HG03139 (cell line): Measurements from ENCODE around the gene SLC4A9.

Source experiments
- ATAC-seq: cut with Tn5 transposase; IDR thresholded peaks from one replicate; pipeline ENCODE4 v1.9.1; 2021; ENCODE audit not compliant: unreplicated experiment

Gene SLC4A9

DNA sequence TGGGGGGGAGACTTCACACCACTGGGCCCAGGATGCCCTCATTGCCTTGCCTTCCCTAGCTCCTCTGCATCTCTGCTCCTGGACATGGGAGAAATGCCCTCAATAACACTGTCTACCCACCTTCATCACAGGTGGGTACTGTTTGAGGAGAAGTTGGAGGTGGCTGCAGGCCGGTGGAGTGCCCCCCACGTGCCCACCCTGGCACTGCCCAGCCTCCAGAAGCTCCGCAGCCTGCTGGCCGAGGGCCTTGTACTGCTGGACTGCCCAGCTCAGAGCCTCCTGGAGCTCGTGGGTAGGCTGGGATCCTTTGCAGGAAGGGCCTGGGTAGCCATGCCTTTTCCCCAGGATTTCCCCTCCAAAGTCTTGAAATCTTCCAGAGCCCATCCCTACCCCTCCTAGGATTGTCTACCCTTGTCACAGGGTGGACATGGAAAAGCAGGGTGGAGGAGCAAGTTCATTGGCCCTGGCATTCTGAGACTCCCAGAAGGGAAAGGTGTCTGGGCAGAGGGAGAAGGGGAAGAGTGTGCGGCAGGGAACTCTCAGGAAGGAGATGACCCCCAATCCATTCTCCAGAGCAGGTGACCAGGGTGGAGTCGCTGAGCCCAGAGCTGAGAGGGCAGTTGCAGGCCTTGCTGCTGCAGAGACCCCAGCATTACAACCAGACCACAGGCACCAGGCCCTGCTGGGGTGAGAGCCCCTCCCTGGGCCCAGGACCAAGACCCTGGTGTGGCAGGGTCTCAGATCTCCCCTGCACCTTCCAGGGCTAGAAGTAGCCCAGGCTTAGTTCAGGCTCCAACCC lies 886 bp downstream of the SLC4A9 start:
- no peak for ATAC-seq

DNA sequence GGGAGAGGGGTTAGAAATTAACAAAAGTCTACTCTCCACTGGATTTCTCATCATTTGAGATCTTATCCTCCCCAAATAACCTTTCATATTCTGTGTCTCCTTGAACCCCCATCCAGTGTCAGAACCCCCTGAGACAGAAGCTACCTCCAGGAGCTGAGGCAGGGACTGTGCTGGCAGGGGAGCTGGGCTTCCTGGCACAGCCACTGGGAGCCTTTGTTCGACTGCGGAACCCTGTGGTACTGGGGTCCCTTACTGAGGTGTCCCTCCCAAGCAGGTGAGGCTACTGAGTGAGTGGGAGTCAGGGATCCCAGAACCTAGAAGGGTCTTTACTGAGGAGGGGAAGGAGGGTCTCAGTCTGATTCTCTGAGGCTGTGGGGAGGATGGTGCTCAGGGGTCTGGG lies 1.9 kb downstream of the SLC4A9 start:
- no peak for ATAC-seq

DNA sequence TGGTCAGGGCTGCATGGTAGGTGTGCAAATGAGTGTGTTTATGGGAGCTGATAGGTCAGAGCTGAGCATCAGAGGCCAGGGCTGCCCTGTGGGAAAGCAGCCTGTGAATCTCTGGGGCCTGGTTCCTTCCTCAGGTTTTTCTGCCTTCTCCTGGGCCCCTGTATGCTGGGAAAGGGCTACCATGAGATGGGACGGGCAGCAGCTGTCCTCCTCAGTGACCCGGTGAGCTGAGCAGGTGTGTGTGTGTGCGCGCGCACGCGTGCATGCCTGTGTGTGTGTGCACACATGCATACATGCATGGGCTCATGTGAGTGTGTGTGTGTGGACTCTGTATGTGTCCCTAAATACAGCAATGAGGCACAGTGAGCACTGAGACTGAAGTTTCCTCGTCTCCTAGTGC lies 2.3 kb downstream of the SLC4A9 start:
- no peak for ATAC-seq

DNA sequence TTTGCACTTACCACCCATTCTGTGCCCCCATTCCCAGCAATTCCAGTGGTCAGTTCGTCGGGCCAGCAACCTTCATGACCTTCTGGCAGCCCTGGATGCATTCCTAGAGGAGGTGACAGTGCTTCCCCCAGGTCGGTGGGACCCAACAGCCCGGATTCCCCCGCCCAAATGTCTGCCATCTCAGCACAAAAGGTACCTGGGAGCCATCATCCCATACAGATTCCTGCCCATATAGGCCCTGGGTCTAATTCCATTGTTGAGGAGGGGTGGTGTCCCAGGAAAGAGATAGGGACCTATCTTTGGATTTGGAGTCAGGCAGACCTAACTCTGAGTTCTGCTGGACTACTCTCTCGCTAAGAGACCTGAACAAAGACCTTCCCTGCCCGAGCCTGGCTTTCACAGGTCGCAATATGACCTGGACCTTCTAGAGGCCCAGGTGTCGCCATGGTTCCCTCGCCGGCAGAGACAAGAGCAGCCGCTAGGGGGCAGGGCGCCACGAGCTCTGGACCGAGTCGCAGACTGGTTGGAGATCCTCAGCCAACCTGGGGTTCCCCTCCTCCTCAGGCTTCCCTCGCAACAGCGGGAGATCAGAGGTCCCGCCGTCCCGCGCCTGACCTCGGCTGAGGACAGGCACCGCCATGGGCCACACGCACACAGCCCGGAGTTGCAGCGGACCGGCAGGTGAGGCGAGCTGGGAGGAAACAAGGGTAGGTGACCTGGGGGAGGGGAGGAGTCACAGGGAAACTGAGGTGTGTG lies 3.1 kb downstream of the SLC4A9 start:
- peak; percentile 86 for ATAC-seq

DNA sequence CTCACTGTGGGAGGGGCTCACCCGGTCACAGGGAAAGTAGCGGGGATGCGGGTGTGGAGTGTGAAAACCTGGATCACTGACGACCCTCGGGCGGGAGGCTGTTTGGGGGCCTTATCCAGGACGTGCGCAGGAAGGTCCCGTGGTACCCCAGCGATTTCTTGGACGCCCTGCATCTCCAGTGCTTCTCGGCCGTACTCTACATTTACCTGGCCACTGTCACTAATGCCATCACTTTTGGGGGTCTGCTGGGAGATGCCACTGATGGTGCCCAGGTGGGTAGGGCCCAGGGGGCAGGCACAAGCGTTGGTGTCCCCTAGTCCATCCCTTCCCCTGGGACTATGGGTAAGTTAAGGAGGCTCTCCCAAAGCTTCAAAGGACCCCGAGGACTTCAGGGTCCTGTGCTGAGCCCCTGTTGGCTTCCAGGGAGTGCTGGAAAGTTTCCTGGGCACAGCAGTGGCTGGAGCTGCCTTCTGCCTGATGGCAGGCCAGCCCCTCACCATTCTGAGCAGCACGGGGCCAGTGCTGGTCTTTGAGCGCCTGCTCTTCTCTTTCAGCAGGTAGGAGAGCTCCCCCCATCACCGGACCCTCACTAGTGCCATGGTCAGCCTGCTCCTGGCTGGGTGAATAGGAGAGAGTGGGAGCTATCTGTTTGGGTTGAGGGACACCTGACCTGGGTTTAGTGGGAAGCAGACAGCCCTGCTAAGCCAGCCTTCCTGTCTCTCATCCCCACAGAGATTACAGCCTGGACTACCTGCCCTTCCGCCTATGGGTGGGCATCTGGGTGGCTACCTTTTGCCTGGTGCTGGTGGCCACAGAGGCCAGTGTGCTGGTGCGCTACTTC lies 3.9 kb downstream of the SLC4A9 start:
- ATAC-seq = no peak

DNA sequence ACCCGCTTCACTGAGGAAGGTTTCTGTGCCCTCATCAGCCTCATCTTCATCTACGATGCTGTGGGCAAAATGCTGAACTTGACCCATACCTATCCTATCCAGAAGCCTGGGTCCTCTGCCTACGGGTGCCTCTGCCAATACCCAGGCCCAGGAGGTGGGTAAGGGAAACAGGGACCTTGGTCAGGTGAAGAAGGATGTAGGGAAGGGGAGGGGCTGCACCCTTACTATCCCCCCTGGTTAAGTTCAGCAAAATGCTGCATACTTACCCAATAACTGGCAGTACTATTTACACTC lies 4.4 kb downstream of the SLC4A9 start:
- no peak for ATAC-seq

DNA sequence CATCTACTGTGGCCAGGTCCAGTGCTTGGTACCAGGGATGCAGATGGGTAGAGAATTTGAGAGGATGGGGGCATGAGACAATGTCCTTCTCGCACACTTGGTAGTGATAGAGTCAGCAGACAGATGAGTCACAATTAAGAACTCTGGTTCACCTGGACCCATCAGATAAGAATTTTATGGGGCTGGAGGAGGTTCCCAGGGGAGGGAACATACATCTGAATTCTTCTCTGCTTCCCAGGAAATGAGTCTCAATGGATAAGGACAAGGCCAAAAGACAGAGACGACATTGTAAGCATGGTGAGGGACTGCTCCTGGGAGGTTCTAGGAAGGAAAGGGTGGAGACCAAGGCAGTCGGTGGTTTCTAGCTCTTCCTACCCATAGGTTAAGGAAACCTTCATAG lies 5.3 kb downstream of the SLC4A9 start:
- ATAC-seq = no peak

DNA sequence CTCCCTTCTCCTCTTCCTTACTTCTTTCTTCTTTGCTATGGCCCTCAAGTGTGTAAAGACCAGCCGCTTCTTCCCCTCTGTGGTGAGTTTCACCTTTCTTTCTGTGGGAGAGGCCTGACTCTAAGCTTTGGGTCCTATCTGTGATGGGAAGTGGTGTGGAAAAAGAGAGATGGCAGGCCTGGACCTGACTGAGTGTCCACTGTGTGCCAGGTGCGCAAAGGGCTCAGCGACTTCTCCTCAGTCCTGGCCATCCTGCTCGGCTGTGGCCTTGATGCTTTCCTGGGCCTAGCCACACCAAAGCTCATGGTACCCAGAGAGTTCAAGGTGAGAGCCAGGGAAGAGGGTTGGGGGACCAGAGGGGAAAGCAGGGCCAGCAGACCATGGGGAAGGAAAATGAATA lies 5.9 kb downstream of the SLC4A9 start:
- ATAC-seq = no peak

DNA sequence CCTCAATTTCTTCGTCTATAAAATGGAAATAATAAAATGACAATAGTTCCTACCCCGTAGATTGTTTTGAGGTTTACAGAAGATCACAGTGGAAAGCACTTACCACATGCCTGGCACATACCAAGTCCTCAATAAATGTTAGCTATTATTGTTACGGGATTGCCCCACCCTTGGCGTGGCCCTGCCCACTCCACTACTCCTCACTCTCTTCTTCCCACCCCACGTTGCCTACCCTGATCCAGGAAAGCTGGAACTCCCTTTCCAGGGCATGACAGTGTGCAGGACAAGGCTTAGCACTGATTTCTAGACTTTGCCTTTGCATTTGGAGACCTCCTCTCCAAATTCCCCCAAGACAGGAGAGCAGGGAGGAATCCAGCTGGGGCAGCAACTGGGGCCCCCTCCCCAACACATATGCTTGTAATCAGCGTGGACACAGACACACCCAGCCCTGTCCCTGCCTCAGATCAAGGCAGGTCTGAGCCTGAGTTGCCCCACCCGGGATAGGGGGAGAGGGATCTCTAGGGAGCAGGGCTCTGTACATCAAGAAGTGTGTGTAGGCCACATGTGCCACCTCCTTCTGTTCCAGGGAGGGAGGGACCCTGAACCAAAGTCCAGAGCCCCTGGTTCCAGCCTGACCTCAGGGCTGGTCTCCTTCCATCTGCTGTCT lies 6.7 kb downstream of the SLC4A9 start:
- no peak for ATAC-seq

DNA sequence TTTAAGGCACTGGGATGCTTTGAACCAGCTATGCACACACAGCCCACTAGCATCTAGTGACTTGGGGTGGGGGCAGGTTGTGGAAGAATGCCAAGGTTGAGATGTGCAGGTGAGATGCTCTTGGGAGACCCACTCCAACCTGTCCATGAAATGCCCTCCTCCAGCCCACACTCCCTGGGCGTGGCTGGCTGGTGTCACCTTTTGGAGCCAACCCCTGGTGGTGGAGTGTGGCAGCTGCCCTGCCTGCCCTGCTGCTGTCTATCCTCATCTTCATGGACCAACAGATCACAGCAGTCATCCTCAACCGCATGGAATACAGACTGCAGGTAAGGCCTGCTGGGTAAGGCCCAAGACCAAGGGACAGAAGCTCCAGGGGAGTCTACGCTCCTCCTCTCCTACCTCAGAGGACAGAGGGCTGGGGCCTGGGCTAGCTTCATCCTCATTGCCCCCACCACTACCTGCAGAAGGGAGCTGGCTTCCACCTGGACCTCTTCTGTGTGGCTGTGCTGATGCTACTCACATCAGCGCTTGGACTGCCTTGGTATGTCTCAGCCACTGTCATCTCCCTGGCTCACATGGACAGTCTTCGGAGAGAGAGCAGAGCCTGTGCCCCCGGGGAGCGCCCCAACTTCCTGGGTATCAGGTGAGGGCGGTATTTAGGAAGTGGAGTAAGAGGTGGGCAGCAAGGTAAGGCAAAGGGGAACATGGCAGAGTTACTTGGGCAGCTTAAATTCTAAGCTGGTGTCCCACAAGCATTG lies 7.4 kb downstream of the SLC4A9 start:
- no peak for ATAC-seq

DNA sequence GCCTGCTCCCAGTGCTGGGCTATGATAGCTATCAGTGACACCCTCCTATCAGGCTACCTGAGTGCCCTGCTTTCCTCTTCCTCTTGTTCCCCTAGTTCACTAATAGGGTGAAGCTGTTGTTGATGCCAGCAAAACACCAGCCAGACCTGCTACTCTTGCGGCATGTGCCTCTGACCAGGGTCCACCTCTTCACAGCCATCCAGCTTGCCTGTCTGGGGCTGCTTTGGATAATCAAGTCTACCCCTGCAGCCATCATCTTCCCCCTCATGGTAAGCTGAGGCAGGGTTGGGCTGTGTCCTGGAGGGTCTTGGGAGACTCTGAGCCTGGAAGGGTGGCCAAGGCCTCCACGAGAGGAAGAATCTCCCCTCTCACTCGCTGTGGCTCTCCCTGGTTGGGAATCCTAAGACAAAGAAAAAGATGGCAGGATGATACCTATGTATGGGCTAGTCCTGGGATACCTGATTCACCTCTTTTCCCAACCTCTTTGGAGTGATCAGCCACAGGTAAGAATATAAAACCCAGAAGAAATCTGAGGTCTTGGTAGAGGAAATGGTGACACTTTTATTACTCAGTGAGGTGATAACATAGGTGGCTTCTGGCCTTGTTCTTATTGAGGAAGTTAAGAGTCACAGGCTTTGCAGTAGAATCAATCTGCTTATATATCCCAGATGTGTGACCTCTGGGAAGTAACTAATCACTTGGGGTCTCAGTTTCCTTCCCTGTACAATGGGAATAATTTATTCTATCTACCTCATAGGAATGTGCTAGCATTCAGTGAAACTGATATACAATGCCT lies 11.6 kb downstream of the SLC4A9 start:
- no peak for ATAC-seq

DNA sequence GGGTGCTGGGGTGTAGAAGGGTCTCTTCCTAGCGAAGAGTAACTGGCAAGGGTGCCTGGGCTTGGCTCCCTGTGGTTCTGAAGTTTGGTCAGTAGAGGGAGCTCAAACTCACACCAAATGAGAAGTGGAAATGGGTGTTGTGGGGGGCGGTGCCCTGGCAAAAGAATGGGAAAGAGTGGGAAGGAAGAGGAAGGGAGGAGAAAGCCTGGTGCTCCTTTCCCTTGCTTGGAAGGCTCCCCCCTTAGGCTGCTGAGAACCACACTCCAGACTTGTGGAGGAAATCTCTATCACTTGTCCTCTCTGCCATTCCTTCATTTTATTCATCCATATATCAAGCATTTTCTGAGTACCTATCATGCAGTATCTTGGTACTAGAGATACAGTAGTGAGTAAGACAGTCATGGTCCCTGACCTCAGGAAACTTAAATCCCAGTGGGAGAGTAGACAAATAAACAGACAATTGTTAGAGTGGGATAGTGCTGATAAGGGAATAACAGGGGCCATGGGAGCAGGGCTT lies 13.0 kb downstream of the SLC4A9 start:
- no peak for ATAC-seq

DNA sequence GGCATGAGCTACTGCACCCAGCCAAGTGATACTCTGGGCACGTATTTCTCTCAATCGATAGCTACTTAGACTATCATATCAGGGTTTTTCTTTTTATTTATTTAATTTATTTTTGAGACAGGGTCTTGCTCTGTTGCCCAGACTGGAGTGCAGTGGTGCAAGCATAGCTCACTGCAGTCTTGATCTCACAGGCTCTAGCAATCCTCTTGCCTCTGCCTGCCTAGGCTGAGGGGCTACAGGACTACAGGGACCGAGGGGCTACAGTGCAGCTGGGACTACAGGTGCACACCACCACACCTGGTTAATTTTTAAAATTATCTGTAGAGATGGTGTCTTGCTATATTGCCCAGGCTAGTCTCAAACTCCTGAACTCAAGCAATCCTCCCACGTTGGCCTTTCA lies 21.4 kb downstream of the SLC4A9 start:
- ATAC-seq = no peak

DNA sequence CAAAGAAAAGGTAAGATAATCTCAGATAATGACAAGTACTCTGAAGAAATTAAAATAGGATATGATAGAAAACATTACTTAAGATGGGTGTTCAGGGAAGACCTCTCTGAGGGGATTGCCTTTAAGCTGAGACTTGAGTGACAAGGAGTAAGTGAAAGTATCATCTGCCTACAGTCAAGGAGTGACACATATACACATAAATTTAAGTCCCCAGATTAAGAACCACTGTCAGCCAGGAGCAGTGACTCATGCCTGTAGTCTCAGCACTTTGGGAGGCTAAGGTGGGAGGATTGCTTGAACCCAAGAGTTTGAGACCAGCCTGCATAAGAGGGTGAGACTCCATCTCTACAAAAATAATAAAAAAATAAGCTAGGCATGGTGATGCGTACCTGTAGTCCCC lies 22.0 kb downstream of the SLC4A9 start:
- ATAC-seq = no peak

DNA sequence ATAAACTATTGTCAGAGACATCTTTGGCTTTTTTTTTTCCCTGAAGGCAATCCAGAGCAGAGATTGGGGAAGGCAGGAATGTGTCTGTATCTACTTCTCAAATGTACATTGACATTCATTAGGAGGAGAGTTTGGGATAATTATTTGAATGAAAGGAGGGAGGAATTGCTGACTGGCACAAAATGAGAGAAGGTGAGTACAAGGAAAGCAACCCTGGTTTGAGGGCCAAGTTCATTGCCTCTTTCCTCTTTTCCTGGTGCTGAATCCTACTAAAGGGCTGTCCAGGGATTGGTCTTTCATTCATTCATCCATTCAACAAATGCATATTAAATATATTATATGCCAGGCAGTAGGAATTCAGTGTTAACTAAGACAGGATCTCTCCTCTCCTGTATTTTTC lies 22.9 kb downstream of the SLC4A9 start:
- ATAC-seq = no peak

DNA sequence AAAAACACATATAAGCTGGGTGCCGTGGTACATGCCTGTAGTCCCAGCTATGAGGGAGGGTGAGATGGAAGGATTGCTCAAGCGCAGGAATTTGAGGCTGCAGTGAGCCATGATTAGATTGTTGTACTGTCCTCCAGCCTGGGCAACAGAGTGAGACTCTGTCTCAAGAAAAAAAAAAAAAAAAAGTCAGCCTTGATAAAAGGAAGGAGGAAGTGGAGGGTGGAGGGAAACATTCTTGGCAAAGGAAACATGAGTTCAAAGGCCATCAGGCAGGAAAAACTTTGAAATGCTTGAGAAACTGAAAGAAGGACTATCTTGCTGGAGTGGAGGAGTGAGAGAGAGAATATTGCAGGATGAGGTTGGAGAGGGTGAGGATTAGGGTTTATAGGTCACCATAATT lies 23.3 kb downstream of the SLC4A9 start:
- no peak for ATAC-seq

DNA sequence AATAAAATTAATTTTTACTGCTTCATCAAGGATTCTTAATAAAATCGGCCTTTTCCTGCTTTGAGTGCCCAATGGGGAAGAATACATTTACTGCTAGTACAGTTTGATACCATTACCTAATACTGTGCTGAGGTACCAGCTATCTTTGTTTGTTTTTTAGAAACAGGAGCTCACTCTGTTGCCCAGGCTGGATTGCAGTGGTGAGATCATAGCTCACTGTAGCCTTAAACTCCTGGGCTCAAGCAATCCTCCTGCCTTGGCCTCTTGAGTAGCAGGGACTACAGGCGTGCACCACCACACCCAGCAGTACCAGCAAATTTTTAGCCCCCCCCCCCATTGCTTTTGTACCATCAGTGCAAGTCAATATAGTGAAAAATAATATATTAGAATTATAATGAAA lies 28.1 kb downstream of the SLC4A9 start:
- ATAC-seq = no peak

DNA sequence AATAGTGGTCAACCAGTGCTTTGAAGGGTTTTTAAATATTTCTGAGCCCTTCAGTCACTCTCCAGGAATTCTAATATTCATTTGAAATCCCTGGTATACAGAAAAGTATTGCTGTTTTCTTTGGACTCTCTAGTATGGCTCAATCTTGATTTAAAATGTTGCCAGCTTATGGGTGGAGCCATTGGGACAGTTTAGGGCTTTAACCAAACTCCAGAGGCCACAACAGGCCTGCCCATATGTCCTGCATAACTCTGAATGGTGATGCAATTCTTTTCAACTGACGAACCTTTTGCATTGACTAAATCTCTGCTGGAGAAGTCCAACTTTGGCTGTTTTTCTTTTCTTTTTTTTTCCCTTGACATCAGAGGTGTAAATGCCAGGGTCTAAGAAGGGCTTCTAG lies 31.3 kb downstream of the SLC4A9 start:
- ATAC-seq = no peak

DNA sequence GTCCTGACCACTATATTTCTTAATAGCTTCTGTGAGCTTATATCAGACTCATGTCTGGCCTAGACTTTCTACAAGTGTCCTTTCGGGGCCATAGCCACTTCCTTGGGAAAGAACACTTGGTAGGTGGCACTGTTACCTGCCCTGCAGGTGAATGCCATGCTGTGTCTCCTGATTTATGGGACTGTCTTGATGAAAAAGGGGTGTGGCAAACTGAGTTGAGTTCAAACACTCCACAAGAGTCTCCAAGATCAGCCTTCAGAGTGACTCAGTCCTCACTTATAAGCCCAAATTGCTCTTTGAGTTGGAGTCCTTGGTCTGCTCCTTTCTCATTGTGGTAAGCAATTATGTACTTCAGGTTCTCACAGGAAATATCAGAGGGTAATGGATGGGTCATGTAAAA lies 31.7 kb downstream of the SLC4A9 start:
- ATAC-seq = no peak

DNA sequence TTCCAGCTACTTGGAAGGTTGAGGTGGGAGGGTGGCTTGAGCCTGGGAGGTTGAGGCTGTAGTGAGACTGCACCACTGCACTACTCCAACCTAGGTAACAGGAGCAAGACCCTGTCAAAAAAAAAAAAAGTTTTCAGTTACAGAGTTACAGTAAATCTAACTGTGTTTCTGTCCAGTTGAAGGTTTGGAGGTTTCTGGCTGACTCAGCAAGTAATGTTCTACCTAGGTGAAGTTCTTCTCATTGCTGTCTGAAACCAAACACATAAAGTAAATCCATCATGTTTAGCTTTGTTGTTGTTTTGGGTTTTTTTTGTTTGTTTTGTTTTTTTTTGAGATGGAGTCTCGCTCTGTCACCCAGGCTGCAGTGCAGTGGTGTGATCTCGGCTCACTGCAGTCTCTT lies 33.7 kb downstream of the SLC4A9 start:
- ATAC-seq = no peak
